ENCODE data around the gene MYL11.

MYL11 gene

GRCh38 chr16:30354423-30355143 lies 20.0 kb upstream of the MYL11 start:
- peak; percentile 25 for DNase-seq (ENCODE audit: low read depth)

GRCh38 chr16:30355144-30355953 lies 19.3 kb upstream of the MYL11 start, which contains the start of gene CD2BP2:
TSS of gene CD2BP2 (minus strand) at chr16:30355308. CDS start at chr16:30354681, 627 bp downstream.
- DNase-seq (ENCODE audit: low read depth), result peak; percentile 100

- no peak for DNase-seq (ENCODE audit: low read depth)
Measured at GRCh38 chr16:30355954-30356308, 18.7 kb upstream of the MYL11 start.

GRCh38 chr16:30356401-30357084 lies 18.1 kb upstream of the MYL11 start:
- DNase-seq (ENCODE audit: low read depth), result no peak

GRCh38 chr16:30357085-30357714 lies 17.4 kb upstream of the MYL11 start:
- DNase-seq (ENCODE audit: low read depth), result no peak

- no peak for DNase-seq (ENCODE audit: low read depth)
Measured at GRCh38 chr16:30357715-30358576, 16.7 kb upstream of the MYL11 start.

GRCh38 chr16:30358577-30358936 lies 16.0 kb upstream of the MYL11 start:
- DNase-seq (ENCODE audit: low read depth), result no peak

GRCh38 chr16:30358990-30359870 lies 15.4 kb upstream of the MYL11 start:
- DNase-seq (ENCODE audit: low read depth), result no peak

GRCh38 chr16:30359871-30360170 lies 14.8 kb upstream of the MYL11 start:
- no peak for DNase-seq (ENCODE audit: low read depth)

GRCh38 chr16:30361180-30361579 lies 13.4 kb upstream of the MYL11 start:
- DNase-seq (ENCODE audit: low read depth), result no peak

GRCh38 chr16:30365200-30365599 lies 9.4 kb upstream of the MYL11 start:
- DNase-seq (ENCODE audit: low read depth), result no peak

- no peak for DNase-seq (ENCODE audit: low read depth)
Measured at GRCh38 chr16:30366511-30366910, 8.1 kb upstream of the MYL11 start.

GRCh38 chr16:30367349-30368009 lies 7.1 kb upstream of the MYL11 start:
- no peak for DNase-seq (ENCODE audit: low read depth)

- DNase-seq (ENCODE audit: low read depth), result peak; percentile 69
Measured at GRCh38 chr16:30368122-30368791, 6.3 kb upstream of the MYL11 start.

- no peak for DNase-seq (ENCODE audit: low read depth)
Measured at GRCh38 chr16:30368792-30369090, 5.9 kb upstream of the MYL11 start.

- DNase-seq (ENCODE audit: low read depth), result peak; percentile 26
Measured at GRCh38 chr16:30369091-30369937, 5.3 kb upstream of the MYL11 start.

GRCh38 chr16:30369938-30370455 lies 4.6 kb upstream of the MYL11 start:
- DNase-seq (ENCODE audit: low read depth), result no peak

- peak; percentile 100 for DNase-seq (ENCODE audit: low read depth)
Measured at GRCh38 chr16:30370456-30371247, 4.0 kb upstream of the MYL11 start, which contains the start of gene TBC1D10B. TSS of gene TBC1D10B (minus strand) at chr16:30370494. CDS start at chr16:30370183, 311 bp downstream.

Measured in EH (cell line).